ENCODE measurements around the gene FBXW11.
A peak's percentile ranks its signal among the peaks of the same experiment; 100 is the strongest.

- TF ChIP-seq POLR2AphosphoS5 (IDR thresholded peaks at IDR 0.05; ENCODE audit: low read depth, low read length) (peak; percentile 95), POLR2A (IDR thresholded peaks at IDR 0.05; ENCODE audit: low read depth, low read length) (peak; percentile 90; the same call in 1 of the 2 replicates)
These were observed at the start of gene FBXW11 for GRCh38 chr5:172006321-172007174.

Measured in GM12892 (cell line).